H1 (cell line): ENCODE results near the gene CACNG7. TPM values are rescaled to one million over a fixed set of nuclear protein-coding genes. Genes with fewer than 3 reads are reported as not detected.

Experiments used
- CTCF ChIA-PET: fragments of 300-600 bp; sonication (Branson Sonifier 250); formaldehyde crosslinking; loops from one replicate; lab custom pipeline; 2021; ENCODE audit not compliant: partially characterized antibody; lab: Charles Lee
- POLR2A ChIA-PET: fragments of 300-600 bp; sonication (Branson Sonifier 250); formaldehyde crosslinking; loops from one replicate; lab custom pipeline; 2021; ENCODE audit warnings: inconsistent platforms; ENCODE audit not compliant: partially characterized antibody; lab: Charles Lee
- DNase-seq, 2 experiments: peaks; one replicate each; pipeline versions ENCODE4 v3.0.0 to v3.0.0-alpha.2; 2010 to 2022; ENCODE audit warnings: low spot score in 2 of 2, low read depth in 1 of 2, mixed read lengths in 1 of 2
- FAIRE-seq: peaks from 2 replicates; lab custom pipeline; 2011; peaks lifted over from hg19 to GRCh38; lab: Jason Lieb, UNC
- H2AFZ ChIP-seq: 2 replicates; pipeline ENCODE4 v1.8.1; 2012; ENCODE audit warnings: low read length, inconsistent platforms
- H2AK5ac ChIP-seq: 2 replicates; pipeline ENCODE4 v1.6.1; 2013; ENCODE audit warnings: low read depth, low read length
- H2BK120ac ChIP-seq: replicated peaks from 2 replicates; pipeline ENCODE3; 2013; ENCODE audit warnings: low read depth, low read length, inconsistent platforms
- H2BK12ac ChIP-seq: 2 replicates; pipeline ENCODE4 v1.6.1; 2013; ENCODE audit warnings: low read depth, low read length
- H2BK15ac ChIP-seq: 2 replicates; pipeline ENCODE4 v1.6.1; 2013; ENCODE audit warnings: low read length
- H2BK20ac ChIP-seq: 2 replicates; pipeline ENCODE4 v1.6.1; 2013; ENCODE audit warnings: low read length
- H2BK5ac ChIP-seq: 2 replicates; pipeline ENCODE4 v1.6.1; 2013; ENCODE audit warnings: low read depth, low read length
- H3K14ac ChIP-seq: 2 replicates; pipeline ENCODE4 v1.6.1; 2013; ENCODE audit warnings: inconsistent platforms; ENCODE audit not compliant: insufficient read length
- H3K18ac ChIP-seq: 2 replicates; pipeline ENCODE4 v1.6.1; 2013; ENCODE audit warnings: low read length; ENCODE audit errors: extremely low read depth
- H3K23ac ChIP-seq: 2 replicates; pipeline ENCODE4 v1.6.1; 2013; ENCODE audit warnings: inconsistent platforms; ENCODE audit not compliant: insufficient read length
- H3K23me2 ChIP-seq: 2 replicates; pipeline ENCODE4 v1.6.1; 2013; ENCODE audit warnings: low read depth, low read length
- H3K27ac ChIP-seq: 2 replicates; pipeline ENCODE4 v1.6.1; 2011; ENCODE audit warnings: low read depth, low read length, inconsistent platforms
- H3K27me3 ChIP-seq, 4 experiments: replicated peaks in 1 of 4; 1 replicate in 1 of 4; 2 replicates in 3 of 4; pipeline versions ENCODE4 v1.6.1 to v1.8.1; 2011 to 2013; ENCODE audit warnings: low read length in 3 of 4, mild to moderate bottlenecking in 3 of 4, inconsistent platforms in 2 of 4, mixed read lengths in 2 of 4, moderate library complexity in 1 of 4; ENCODE audit not compliant: control insufficient read depth in 3 of 4, insufficient read depth in 3 of 4; ENCODE audit errors: extremely low read depth in 1 of 4
- H3K36me3 ChIP-seq, 4 experiments: 2 replicates each; pipeline versions ENCODE4 v1.6.1 to v1.8.1; 2011 to 2013; ENCODE audit warnings: mild to moderate bottlenecking in 4 of 4, low read length in 3 of 4, moderate library complexity in 2 of 4, control low read depth in 1 of 4, inconsistent platforms in 1 of 4; ENCODE audit not compliant: insufficient read depth in 4 of 4, control insufficient read depth in 2 of 4
- H3K4ac ChIP-seq: replicated peaks from 2 replicates; pipeline ENCODE3; 2013; ENCODE audit warnings: low read length, low read depth, mixed read lengths, inconsistent platforms; ENCODE audit not compliant: insufficient read length
- H3K4me1 ChIP-seq, 4 experiments: replicated peaks in 1 of 4; 1 replicate in 1 of 4; 2 replicates in 3 of 4; pipeline versions ENCODE4 v1.6.1 to v1.8.1; 2011 to 2013; ENCODE audit warnings: low read length in 3 of 4, inconsistent platforms in 2 of 4, mixed read lengths in 1 of 4; ENCODE audit not compliant: insufficient read depth in 4 of 4, control insufficient read depth in 3 of 4
- H3K4me2 ChIP-seq, 2 experiments: 2 replicates each; pipeline versions ENCODE4 v1.6.1 to v1.8.1; 2011 to 2013; ENCODE audit warnings: low read depth in 2 of 2, low read length in 2 of 2, control low read depth in 1 of 2, inconsistent platforms in 1 of 2, mild to moderate bottlenecking in 1 of 2; ENCODE audit not compliant: insufficient read depth in 1 of 2
- H3K4me3 ChIP-seq, 4 experiments: fragments of 200-600, 300-600 bp in 1 of 4; sonication (generic), shearing (Covaris generic), sonication (Bioruptor Twin) in 1 of 4; 2 replicates each; pipeline versions ENCODE4 v1.5.1 to v1.8.1; 2011 to 2016; ENCODE audit warnings: low read length in 4 of 4, low read depth in 3 of 4, control low read depth in 2 of 4, inconsistent platforms in 2 of 4, mild to moderate bottlenecking in 2 of 4, mixed read lengths in 1 of 4, moderate library complexity in 1 of 4; ENCODE audit not compliant: insufficient read depth in 2 of 4; ENCODE audit errors: extremely low read depth in 1 of 4
- H3K56ac ChIP-seq: replicated peaks from 2 replicates; pipeline ENCODE3; 2013; ENCODE audit warnings: low read depth, mild to moderate bottlenecking, mixed read lengths, low read length, inconsistent platforms; ENCODE audit not compliant: insufficient read length
- H3K79me1 ChIP-seq: 2 replicates; pipeline ENCODE4 v1.6.1; 2013; ENCODE audit warnings: low read depth, low read length, control low read depth
- H3K79me2 ChIP-seq, 2 experiments: 2 replicates each; pipeline versions ENCODE4 v1.6.1 to v1.8.1; 2012 to 2013; ENCODE audit warnings: low read length in 2 of 2, mild to moderate bottlenecking in 2 of 2, inconsistent platforms in 1 of 2; ENCODE audit not compliant: insufficient read depth in 2 of 2, control insufficient read depth in 1 of 2
- H3K9ac ChIP-seq, 4 experiments: replicated peaks in 1 of 4; 1 replicate in 1 of 4; 2 replicates in 3 of 4; pipeline versions ENCODE4 v1.6.1 to v1.8.1; 2011 to 2013; ENCODE audit warnings: low read depth in 3 of 4, low read length in 3 of 4, control low read depth in 2 of 4, mild to moderate bottlenecking in 2 of 4, moderate library complexity in 2 of 4, inconsistent platforms in 1 of 4; ENCODE audit errors: extremely low read depth in 1 of 4
- H3K9me3 ChIP-seq, 2 experiments: 2 replicates each; pipeline versions ENCODE4 v1.6.1 to v1.8.1; 2012 to 2013; ENCODE audit warnings: mild to moderate bottlenecking in 2 of 2, moderate library complexity in 2 of 2, control low read depth in 1 of 2, inconsistent platforms in 1 of 2, low read depth in 1 of 2, low read length in 1 of 2, mixed read lengths in 1 of 2; ENCODE audit not compliant: insufficient read depth in 2 of 2
- H4K20me1 ChIP-seq, 2 experiments: replicated peaks in 1 of 2; 2 replicates each; pipeline versions ENCODE3 to v1.8.1; 2011 to 2013; ENCODE audit warnings: inconsistent platforms in 2 of 2, low read length in 2 of 2, mild to moderate bottlenecking in 1 of 2; ENCODE audit not compliant: insufficient read depth in 2 of 2, control insufficient read depth in 1 of 2
- H4K5ac ChIP-seq: 2 replicates; pipeline ENCODE4 v1.6.1; 2013; ENCODE audit warnings: low read length, low read depth, mixed read lengths, inconsistent platforms; ENCODE audit not compliant: insufficient read length
- H4K8ac ChIP-seq: 2 replicates; pipeline ENCODE4 v1.8.0; 2013; ENCODE audit warnings: mild to moderate bottlenecking, moderate library complexity, low read length, inconsistent platforms; ENCODE audit not compliant: insufficient read depth; ENCODE audit errors: extremely low read depth
- H4K91ac ChIP-seq: replicated peaks from 2 replicates; pipeline ENCODE3; 2013; ENCODE audit warnings: low read length, mixed read lengths, inconsistent platforms; ENCODE audit not compliant: insufficient read length
- KDM1A ChIP-seq: fragments of 200-600, 300-600 bp; sonication (generic); IDR thresholded peaks from 2 replicates; pipeline ENCODE4 v1.7.1; 2016; ENCODE audit warnings: mild to moderate bottlenecking, low read length, borderline replicate concordance
- RBBP5 ChIP-seq: IDR thresholded peaks from 2 replicates; pipeline ENCODE4 v1.7.1; 2012; ENCODE audit warnings: low read depth, mild to moderate bottlenecking, inconsistent platforms, low read length, moderate library complexity, borderline replicate concordance
- RNF2 ChIP-seq: fragments of 200-900, 300-1000 bp; sonication (generic); IDR thresholded peaks from 2 replicates; pipeline ENCODE4 v1.7.1; 2016; ENCODE audit warnings: borderline replicate concordance, low read depth, mild to moderate bottlenecking, antibody characterized with exemption, low read length; ENCODE audit not compliant: poor library complexity, severe bottlenecking; ENCODE audit errors: missing control alignments
- SUZ12 ChIP-seq: fragments of 200-600 bp; sonication (generic); IDR thresholded peaks from 2 replicates; pipeline ENCODE4 v1.6.1; 2012; ENCODE audit warnings: mild to moderate bottlenecking, inconsistent platforms, low read length, moderate library complexity, mixed read lengths
- WGBS, 2 experiments: shearing (Covaris generic) in 1 of 2; methylation state at CpG; one replicate each; pipeline versions ENCODE4 v1.1.6 to v1.1.7; 2013 to 2015; ENCODE audit warnings: low lambda C conversion rate in 2 of 2, mixed read lengths in 2 of 2, inconsistent platforms in 1 of 2, low coverage in 1 of 2, missing lambda C conversion rate in 1 of 2; ENCODE audit not compliant: insufficient replicate concordance in 2 of 2, insufficient coverage in 1 of 2, insufficient read length in 1 of 2; ENCODE audit errors: extremely low coverage in 1 of 2, missing lambda C conversion rate in 1 of 2; 5-methylcytosine and 5-hydroxymethylcytosine counted together
- polyA plus RNA-seq, 7 experiments: library from polyadenylated mRNA; depleted of rRNA in 3 of 7; stranded (reverse) in 5 of 7; unstranded in 2 of 7; fragments of >200 nt in 5 of 7; fragments of 200-250 nt in 2 of 7; gene quantifications; 1 replicate in 5 of 7; 2 replicates in 1 of 7; 4 replicates in 1 of 7; pipeline versions ENCODE4 v1.2.1 to v1.2.3, GENCODE V29; 2011 to 2013; ENCODE audit warnings: missing spikeins in 2 of 7, mixed read lengths in 2 of 7
- total RNA-seq: library from RNA; stranded (reverse); fragmentation: NEBNext Ultra II Directional; extraction: Animal tissue kit (Norgen Biotek cat#: 25700); gene quantifications from 2 replicates; pipeline ENCODE4 v1.2.1, GENCODE V29; 2021

CACNG7 gene
- total and polyA plus RNA-seq, 2 of the 8 experiments (the other 6 are each of a cell fraction or from before 2014, with no cell fraction given), result 28.9 to 69.8 TPM

- no peak overlapping the region for H3K9ac ChIP-seq
- TF ChIP-seq RNF2, result no peak
- no peak for TF ChIP-seq KDM1A
- no peak for TF ChIP-seq SUZ12
- no peak for TF ChIP-seq RBBP5
- H2BK120ac ChIP-seq, result no peak overlapping the region
- H3K4ac ChIP-seq, result no peak overlapping the region
- H3K23ac ChIP-seq, result no peak overlapping the region
- no peak overlapping the region for H2AK5ac ChIP-seq
- no peak overlapping the region for H3K27ac ChIP-seq
- POLR2A ChIA-PET, result no interaction called here
- H3K56ac ChIP-seq, result no peak overlapping the region
- no peak overlapping the region for H4K5ac ChIP-seq
- H3K23me2 ChIP-seq, result peaks cover 2% of the 10 kb centered on the region; the same call in 1 of the 2 replicates
- H2BK15ac ChIP-seq, result no peak overlapping the region
- no peak overlapping the region for H2BK12ac ChIP-seq
- H2BK5ac ChIP-seq, result no peak overlapping the region
- no peak overlapping the region for H3K18ac ChIP-seq
- CTCF ChIA-PET, result interaction anchor here (1.0 to 4.9 kb wide), 3 partner anchors 9 to 26 kb away, joined by 3 to 52 read pairs (median 4); no protein-coding TSS in a partner anchor
- peaks cover 13 to 43% (median 25%) of the 10 kb centered on the region in 4 experiments for H3K36me3 ChIP-seq
- no peak overlapping the region for H3K4me2 ChIP-seq
- H4K20me1 ChIP-seq, result peaks cover 8 to 12% of the 10 kb centered on the region in 2 experiments
- H4K8ac ChIP-seq, result no peak overlapping the region
- H3K4me3 ChIP-seq, result no peak overlapping the region
- no peak overlapping the region for H2AFZ ChIP-seq
- H4K91ac ChIP-seq, result no peak overlapping the region
- DNase-seq (peak in 1 of 2 experiments; percentile 91), FAIRE-seq (peak; percentile 60)
- WGBS, 2 experiments, result 87% methylated on average over 7 of the region's 8 CpGs; no CpG with 5 or more reads in 1 of the 2 experiments
- H3K27me3 ChIP-seq, result peaks cover 0 to 7% (median 1%) of the 10 kb centered on the region in 4 experiments; a peak in 3 of 7 replicates
- H3K14ac ChIP-seq, result no peak overlapping the region
- H2BK20ac ChIP-seq, result no peak overlapping the region
- peaks cover 0 to 22% of the 10 kb centered on the region in 2 experiments; a peak in 3 of 4 replicates for H3K79me2 ChIP-seq
- no peaks in the 10 kb centered on the region; a peak in 1 of 7 replicates for H3K4me1 ChIP-seq
- H3K79me1 ChIP-seq, result peaks cover 6% of the 10 kb centered on the region
- no peaks in the 10 kb centered on the region for H3K9me3 ChIP-seq
Observed at GRCh38 chr19:53915000-53915399, 5.9 kb downstream of the CACNG7 start.
